ENCODE data around the gene CDK8. TPM values are rescaled to one million over a fixed set of nuclear protein-coding genes. Genes with fewer than 3 reads are reported as not detected.

The CDK8 gene
- polyA plus RNA-seq, 2 of the 4 experiments (the other 2 are of a cell fraction): 9.9 to 20.9 TPM

DNA sequence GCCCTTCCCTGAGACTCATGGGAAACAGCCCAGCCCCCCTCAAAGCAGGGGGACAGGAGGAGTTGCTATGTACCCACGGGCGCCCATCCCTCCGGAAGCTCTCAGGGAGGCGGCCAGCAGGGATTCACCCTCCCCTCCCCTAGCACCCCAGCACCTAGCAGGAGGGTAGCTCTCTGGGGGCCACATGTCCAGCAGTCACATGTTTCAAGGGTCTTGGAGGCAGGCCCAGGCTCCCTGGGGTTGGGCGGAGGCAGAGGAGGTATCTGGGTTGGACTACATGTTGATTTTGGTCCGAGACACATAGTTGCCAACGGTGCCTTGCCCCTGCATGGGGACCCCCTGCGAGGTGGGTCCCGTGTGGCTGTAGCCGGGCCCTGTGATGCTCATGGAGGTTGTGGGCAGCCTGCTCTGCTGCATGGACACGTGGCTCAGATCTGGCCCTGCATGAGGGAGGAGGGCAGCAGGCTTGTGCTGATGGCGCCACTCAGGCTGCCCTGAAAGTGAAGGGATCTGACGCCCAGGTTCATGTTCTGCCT lies 24.8 kb upstream of the CDK8 start:
- no peak for FAIRE-seq
- 69% methylated on average over 12 of the region's 13 CpGs for WGBS (ENCODE audit: missing lambda C conversion rate)
- Histone ChIP-seq H3K4me2 (no peak overlapping the region), H3K4me3 (no peak overlapping the region), H3K4me1 (no peaks in the 10 kb centered on the region), H3K9me3 (no peaks in the 10 kb centered on the region), H3K27ac (no peak overlapping the region)
- ChIA-PET POLR2A (no interaction called here), CTCF (no interaction called here)
- no peak for DNase-seq (ENCODE audit: low read depth in 1 of 2, low spot score in 1 of 2)
- TF ChIP-seq, protein P1, sequence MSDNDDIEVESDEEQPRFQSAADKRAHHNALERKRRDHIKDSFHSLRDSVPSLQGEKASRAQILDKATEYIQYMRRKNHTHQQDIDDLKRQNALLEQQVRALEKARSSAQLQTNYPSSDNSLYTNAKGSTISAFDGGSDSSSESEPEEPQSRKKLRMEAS (IDR thresholded peaks at IDR 0.05): no peak
- TF ChIP-seq HDAC2 (IDR thresholded peaks at IDR 0.05): no peak
- no peak for ATAC-seq

DNA sequence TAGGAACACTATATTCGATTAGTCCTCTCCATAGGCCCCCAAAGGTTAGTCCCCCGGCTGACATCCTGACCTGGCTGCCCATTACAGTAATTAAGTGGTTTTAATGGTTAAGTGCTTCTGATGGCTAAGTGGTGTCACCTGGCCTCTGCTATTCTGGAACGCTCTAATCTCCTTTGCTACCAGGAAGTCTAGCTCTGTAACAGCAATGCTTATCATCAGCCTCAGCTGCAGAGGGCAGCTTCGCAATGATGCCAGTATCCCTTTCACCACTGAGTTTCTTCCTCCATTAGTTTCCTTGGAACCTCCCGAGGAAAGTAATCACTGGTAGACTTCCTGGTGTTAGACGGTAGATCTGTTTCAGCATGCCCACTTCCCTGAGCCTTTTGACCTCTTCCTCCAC lies 23.2 kb upstream of the CDK8 start:
- 60% methylated on average over 6 of the region's 6 CpGs for WGBS (ENCODE audit: missing lambda C conversion rate)
- Histone ChIP-seq H3K4me2 (no peak overlapping the region), H3K9me3 (no peaks in the 10 kb centered on the region), H3K4me1 (no peaks in the 10 kb centered on the region), H3K27ac (no peak overlapping the region), H3K4me3 (no peak overlapping the region)
- no peak for FAIRE-seq
- no peak for ATAC-seq
- POLR2A ChIA-PET: no interaction called here
- CTCF ChIA-PET: no interaction called here
- DNase-seq (ENCODE audit: low read depth in 1 of 2, low spot score in 1 of 2): no peak
- TF ChIP-seq, protein P2, sequence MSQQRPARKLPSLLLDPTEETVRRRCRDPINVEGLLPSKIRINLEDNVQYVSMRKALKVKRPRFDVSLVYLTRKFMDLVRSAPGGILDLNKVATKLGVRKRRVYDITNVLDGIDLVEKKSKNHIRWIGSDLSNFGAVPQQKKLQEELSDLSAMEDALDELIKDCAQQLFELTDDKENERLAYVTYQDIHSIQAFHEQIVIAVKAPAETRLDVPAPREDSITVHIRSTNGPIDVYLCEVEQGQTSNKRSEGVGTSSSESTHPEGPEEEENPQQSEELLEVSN (IDR thresholded peaks at IDR 0.05; ENCODE audit: borderline replicate concordance, low read depth): no peak
- TF ChIP-seq HEYL (CRISPR knock-in tag; IDR thresholded peaks at IDR 0.05) (no peak), TP53 (CRISPR knock-in tag; IDR thresholded peaks at IDR 0.05) (no peak), RCOR1 (IDR thresholded peaks at IDR 0.05; ENCODE audit: low read depth, low read length) (no peak), HOXA7 (CRISPR knock-in tag; IDR thresholded peaks at IDR 0.05) (no peak), EHMT2 (IDR thresholded peaks at IDR 0.05; ENCODE audit: low read depth) (no peak), CBX8 (IDR thresholded peaks at IDR 0.05) (no peak), TFCP2L1 (CRISPR knock-in tag; IDR thresholded peaks at IDR 0.05) (no peak), JUNB (IDR thresholded peaks at IDR 0.05) (no peak), NPAS2 (CRISPR knock-in tag; IDR thresholded peaks at IDR 0.05; ENCODE audit: borderline replicate concordance) (no peak), GATA3 (IDR thresholded peaks at IDR 0.05; ENCODE audit: borderline replicate concordance) (no peak), KDM5A (IDR thresholded peaks at IDR 0.05) (no peak), POLR2AphosphoS2 (conservative IDR thresholded peaks at IDR 0.05; ENCODE audit: low read length) (no peak), SMC3 (IDR thresholded peaks at IDR 0.05) (no peak)
- TF ChIP-seq, protein P3, sequence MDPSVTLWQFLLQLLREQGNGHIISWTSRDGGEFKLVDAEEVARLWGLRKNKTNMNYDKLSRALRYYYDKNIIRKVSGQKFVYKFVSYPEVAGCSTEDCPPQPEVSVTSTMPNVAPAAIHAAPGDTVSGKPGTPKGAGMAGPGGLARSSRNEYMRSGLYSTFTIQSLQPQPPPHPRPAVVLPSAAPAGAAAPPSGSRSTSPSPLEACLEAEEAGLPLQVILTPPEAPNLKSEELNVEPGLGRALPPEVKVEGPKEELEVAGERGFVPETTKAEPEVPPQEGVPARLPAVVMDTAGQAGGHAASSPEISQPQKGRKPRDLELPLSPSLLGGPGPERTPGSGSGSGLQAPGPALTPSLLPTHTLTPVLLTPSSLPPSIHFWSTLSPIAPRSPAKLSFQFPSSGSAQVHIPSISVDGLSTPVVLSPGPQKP (IDR thresholded peaks at IDR 0.05; ENCODE audit: low read depth, low read length): no peak
- TF ChIP-seq, protein P4, sequence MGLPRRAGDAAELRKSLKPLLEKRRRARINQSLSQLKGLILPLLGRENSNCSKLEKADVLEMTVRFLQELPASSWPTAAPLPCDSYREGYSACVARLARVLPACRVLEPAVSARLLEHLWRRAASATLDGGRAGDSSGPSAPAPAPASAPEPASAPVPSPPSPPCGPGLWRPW (IDR thresholded peaks at IDR 0.05): no peak
- TF ChIP-seq, protein P5, sequence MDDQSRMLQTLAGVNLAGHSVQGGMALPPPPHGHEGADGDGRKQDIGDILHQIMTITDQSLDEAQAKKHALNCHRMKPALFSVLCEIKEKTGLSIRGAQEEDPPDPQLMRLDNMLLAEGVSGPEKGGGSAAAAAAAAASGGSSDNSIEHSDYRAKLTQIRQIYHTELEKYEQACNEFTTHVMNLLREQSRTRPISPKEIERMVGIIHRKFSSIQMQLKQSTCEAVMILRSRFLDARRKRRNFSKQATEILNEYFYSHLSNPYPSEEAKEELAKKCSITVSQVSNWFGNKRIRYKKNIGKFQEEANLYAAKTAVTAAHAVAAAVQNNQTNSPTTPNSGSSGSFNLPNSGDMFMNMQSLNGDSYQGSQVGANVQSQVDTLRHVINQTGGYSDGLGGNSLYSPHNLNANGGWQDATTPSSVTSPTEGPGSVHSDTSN (IDR thresholded peaks at IDR 0.05): no peak
- TF ChIP-seq, protein P6, sequence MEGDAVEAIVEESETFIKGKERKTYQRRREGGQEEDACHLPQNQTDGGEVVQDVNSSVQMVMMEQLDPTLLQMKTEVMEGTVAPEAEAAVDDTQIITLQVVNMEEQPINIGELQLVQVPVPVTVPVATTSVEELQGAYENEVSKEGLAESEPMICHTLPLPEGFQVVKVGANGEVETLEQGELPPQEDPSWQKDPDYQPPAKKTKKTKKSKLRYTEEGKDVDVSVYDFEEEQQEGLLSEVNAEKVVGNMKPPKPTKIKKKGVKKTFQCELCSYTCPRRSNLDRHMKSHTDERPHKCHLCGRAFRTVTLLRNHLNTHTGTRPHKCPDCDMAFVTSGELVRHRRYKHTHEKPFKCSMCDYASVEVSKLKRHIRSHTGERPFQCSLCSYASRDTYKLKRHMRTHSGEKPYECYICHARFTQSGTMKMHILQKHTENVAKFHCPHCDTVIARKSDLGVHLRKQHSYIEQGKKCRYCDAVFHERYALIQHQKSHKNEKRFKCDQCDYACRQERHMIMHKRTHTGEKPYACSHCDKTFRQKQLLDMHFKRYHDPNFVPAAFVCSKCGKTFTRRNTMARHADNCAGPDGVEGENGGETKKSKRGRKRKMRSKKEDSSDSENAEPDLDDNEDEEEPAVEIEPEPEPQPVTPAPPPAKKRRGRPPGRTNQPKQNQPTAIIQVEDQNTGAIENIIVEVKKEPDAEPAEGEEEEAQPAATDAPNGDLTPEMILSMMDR (IDR thresholded peaks at IDR 0.05): no peak

DNA sequence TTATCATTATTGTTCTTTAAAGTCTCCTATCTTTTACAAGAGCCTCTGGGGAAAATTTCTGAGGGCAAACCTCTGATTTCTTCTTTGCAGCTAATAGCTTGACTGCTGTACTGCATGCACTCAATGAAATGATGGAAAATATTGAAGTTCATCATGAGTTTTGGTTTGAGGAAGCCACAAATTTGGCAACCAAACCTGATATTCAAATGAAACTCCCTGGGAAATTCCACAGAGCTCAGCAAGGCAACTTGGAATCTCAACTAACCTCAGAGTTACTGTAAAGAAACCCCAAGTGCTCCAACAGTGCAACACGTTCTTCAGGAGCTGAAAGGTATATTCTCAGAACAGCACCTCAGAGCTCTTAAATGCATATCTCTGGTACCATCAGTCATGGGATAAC lies 17.6 kb upstream of the CDK8 start:
- ATAC-seq (no peak), DNase-seq (ENCODE audit: low read depth in 1 of 2, low spot score in 1 of 2) (no peak), FAIRE-seq (no peak)
- no peak overlapping the region for H3K4me3 ChIP-seq
- 13% methylated on average over 1 of the region's 1 CpG for WGBS (ENCODE audit: missing lambda C conversion rate)
- no peaks in the 10 kb centered on the region for H3K9me3 ChIP-seq
- no peak overlapping the region for H3K27ac ChIP-seq
- H3K4me2 ChIP-seq: no peak overlapping the region
- H3K4me1 ChIP-seq: no peaks in the 10 kb centered on the region
- ChIA-PET POLR2A (no interaction called here), CTCF (interaction anchor here (1.0 kb wide), 1 partner anchor 16 kb away, joined by 3 read pairs; no protein-coding TSS in a partner anchor)
- TF ChIP-seq RCOR1 (IDR thresholded peaks at IDR 0.05; ENCODE audit: low read depth, low read length): no peak
- no peak for TF ChIP-seq BHLHE40 (IDR thresholded peaks at IDR 0.05; ENCODE audit: low read depth, low read length)
- TF ChIP-seq, protein P7, sequence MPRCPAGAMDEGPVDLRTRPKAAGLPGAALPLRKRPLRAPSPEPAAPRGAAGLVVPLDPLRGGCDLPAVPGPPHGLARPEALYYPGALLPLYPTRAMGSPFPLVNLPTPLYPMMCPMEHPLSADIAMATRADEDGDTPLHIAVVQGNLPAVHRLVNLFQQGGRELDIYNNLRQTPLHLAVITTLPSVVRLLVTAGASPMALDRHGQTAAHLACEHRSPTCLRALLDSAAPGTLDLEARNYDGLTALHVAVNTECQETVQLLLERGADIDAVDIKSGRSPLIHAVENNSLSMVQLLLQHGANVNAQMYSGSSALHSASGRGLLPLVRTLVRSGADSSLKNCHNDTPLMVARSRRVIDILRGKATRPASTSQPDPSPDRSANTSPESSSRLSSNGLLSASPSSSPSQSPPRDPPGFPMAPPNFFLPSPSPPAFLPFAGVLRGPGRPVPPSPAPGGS (IDR thresholded peaks at IDR 0.05): no peak
- TF ChIP-seq POLR2AphosphoS2 (conservative IDR thresholded peaks at IDR 0.05; ENCODE audit: low read length): no peak
- TF ChIP-seq ZSCAN20 (CRISPR knock-in tag; IDR thresholded peaks at IDR 0.05): no peak
- TF ChIP-seq NR3C1 (IDR thresholded peaks at IDR 0.05): no peak
- TF ChIP-seq RARB (CRISPR knock-in tag; IDR thresholded peaks at IDR 0.05): no peak
- TF ChIP-seq, protein P2 (IDR thresholded peaks at IDR 0.05; ENCODE audit: borderline replicate concordance, low read depth): no peak
- TF ChIP-seq SREBF2 (IDR thresholded peaks at IDR 0.05): no peak
- TF ChIP-seq HOXB5 (CRISPR knock-in tag; IDR thresholded peaks at IDR 0.05): no peak
- no peak for TF ChIP-seq FOXS1 (CRISPR knock-in tag; IDR thresholded peaks at IDR 0.05)
- no peak for TF ChIP-seq TFCP2L1 (CRISPR knock-in tag; IDR thresholded peaks at IDR 0.05)
- TF ChIP-seq FOSL2 (IDR thresholded peaks at IDR 0.05): no peak
- no peak for TF ChIP-seq FOSL2 (CRISPR knock-in tag; IDR thresholded peaks at IDR 0.05)
- no peak for TF ChIP-seq MAFK (IDR thresholded peaks at IDR 0.05; ENCODE audit: partially characterized antibody)
